A549 (cell line): ENCODE results near the gene GPBP1. TPM values are rescaled to one million over a fixed set of nuclear protein-coding genes. Genes with fewer than 3 reads are reported as not detected.
"Not testable (repeated sequence)": the region's sequence is repeated elsewhere in the genome, so short reads cannot be mapped to it uniquely, and the experiment has no call there.

Experiments used
- ATAC-seq, 2 experiments: fragments of 200-7000 bp in 1 of 2; fragments of >200 bp in 1 of 2; cut with Nextera tagmentation in 1 of 2; cut with Tn5 transposase in 1 of 2; 3 replicates each; pipeline versions ENCODE4 v1.8.0 to v1.9.1; 2018 to 2020; ENCODE audit warnings: mild to moderate bottlenecking in 1 of 2, moderate library complexity in 1 of 2
- CTCF ChIA-PET: fragments of 300-600 bp; sonication (Branson Sonifier 250); formaldehyde crosslinking; extraction: SDS; loops from one replicate; lab custom pipeline; 2021; ENCODE audit warnings: antibody characterized with exemption, inconsistent platforms; lab: Yijun Ruan, JAX
- POLR2A ChIA-PET: fragments of 350-600 bp; formaldehyde crosslinking; extraction: SDS; loops from one replicate; lab custom pipeline; 2021; ENCODE audit warnings: antibody characterized with exemption, inconsistent platforms; lab: Yijun Ruan, JAX
- DNase-seq, 2 experiments: peaks; one replicate each; pipeline versions ENCODE4 v3.0.0 to v3.0.0-alpha.2; 2011 to 2016; ENCODE audit warnings: low read depth in 1 of 2, low spot score in 1 of 2
- FAIRE-seq: peaks from 2 replicates; lab custom pipeline; 2011; peaks lifted over from hg19 to GRCh38; lab: Jason Lieb, UNC
- H3K27ac ChIP-seq, 2 experiments: fragments of >200 bp; sonication (Bioruptor Twin); formaldehyde crosslinking; 3 replicates each; pipeline ENCODE4 v1.5.1; 2016 to 2017
- H3K4me1 ChIP-seq: fragments of >200 bp; sonication (Bioruptor Twin); formaldehyde crosslinking; 3 replicates; pipeline ENCODE4 v1.6.1; 2016
- H3K4me2 ChIP-seq: fragments of >200 bp; sonication (Bioruptor Twin); formaldehyde crosslinking; 3 replicates; pipeline ENCODE4 v1.6.1; 2016
- H3K4me3 ChIP-seq: fragments of >200 bp; sonication (Bioruptor Twin); formaldehyde crosslinking; 3 replicates; pipeline ENCODE4 v1.5.1; 2016
- H3K9me3 ChIP-seq: fragments of >200 bp; sonication (Bioruptor Twin); formaldehyde crosslinking; 3 replicates; pipeline ENCODE4 v1.6.1; 2016
- ATOH8 ChIP-seq: fragments of 250-450 bp; sonication (Bioruptor Pico); IDR thresholded peaks from 2 replicates; pipeline ENCODE4 v1.5.0; 2020; ENCODE audit warnings: low read depth, mild to moderate bottlenecking, moderate library complexity
- BHLHE40 ChIP-seq: IDR thresholded peaks from 2 replicates; pipeline ENCODE4 v1.6.1; 2012; ENCODE audit warnings: low read depth, low read length, inconsistent platforms
- CBX8 ChIP-seq: fragments of 200-600 bp; sonication (generic); IDR thresholded peaks from 2 replicates; pipeline ENCODE4 v1.6.1; 2016
- FOSB ChIP-seq: fragments of 250-450 bp; sonication (Bioruptor Pico); IDR thresholded peaks from 2 replicates; pipeline ENCODE4 v1.5.0; 2020; ENCODE audit warnings: mild to moderate bottlenecking, moderate library complexity
- HDAC2 ChIP-seq: fragments of 200-600 bp; sonication (generic); IDR thresholded peaks from 2 replicates; pipeline ENCODE4 v1.6.1; 2016
- HES2 ChIP-seq: fragments of >200 bp; sonication (Bioruptor Twin); formaldehyde crosslinking; IDR thresholded peaks from 2 replicates; pipeline ENCODE4 v1.6.1; 2016
- HOXB13 ChIP-seq: fragments of 250-450 bp; sonication (Bioruptor Pico); IDR thresholded peaks from 2 replicates; pipeline ENCODE4 v1.5.0; 2020; ENCODE audit warnings: low read depth, mild to moderate bottlenecking, moderate library complexity
- HOXB5 ChIP-seq: fragments of 250-450 bp; sonication (Bioruptor Pico); IDR thresholded peaks from 2 replicates; pipeline ENCODE4 v1.5.0; 2020; ENCODE audit warnings: mild to moderate bottlenecking, moderate library complexity
- KDM1A ChIP-seq: fragments of 200-600 bp; sonication (generic); IDR thresholded peaks from 2 replicates; pipeline ENCODE4 v1.6.1; 2016; ENCODE audit warnings: low read depth, mild to moderate bottlenecking
- MAFK ChIP-seq: fragments of 450-650 bp; IDR thresholded peaks from 2 replicates; pipeline ENCODE4 v1.6.1; 2014; ENCODE audit not compliant: partially characterized antibody
- NFE2L2 ChIP-seq: fragments of 150-350 bp; conservative IDR thresholded peaks from 2 replicates; pipeline ENCODE4 v1.6.1; 2014; ENCODE audit warnings: low read length
- NPAS2 ChIP-seq: fragments of 250-450 bp; sonication (Bioruptor Pico); IDR thresholded peaks from 2 replicates; pipeline ENCODE4 v1.8.0; 2022; ENCODE audit warnings: mild to moderate bottlenecking, moderate library complexity, borderline replicate concordance
- NR3C1 ChIP-seq: fragments of >200 bp; sonication (Bioruptor Twin); formaldehyde crosslinking; IDR thresholded peaks from 3 replicates; pipeline ENCODE4 v1.6.1; 2017
- PHF8 ChIP-seq: fragments of 200-600 bp; sonication (generic); IDR thresholded peaks from 2 replicates; pipeline ENCODE4 v1.6.1; 2016; ENCODE audit warnings: low read depth, mild to moderate bottlenecking, antibody characterized with exemption, moderate library complexity, borderline replicate concordance
- POLR2A ChIP-seq: IDR thresholded peaks from 2 replicates; pipeline ENCODE4 v1.6.1; 2012; ENCODE audit warnings: mild to moderate bottlenecking, low read length
- RARB ChIP-seq: fragments of 250-450 bp; sonication (Bioruptor Pico); IDR thresholded peaks from 2 replicates; pipeline ENCODE4 v1.8.0; 2021; ENCODE audit warnings: mild to moderate bottlenecking, moderate library complexity
- RCOR1 ChIP-seq: fragments of 150-350 bp; IDR thresholded peaks from 2 replicates; pipeline ENCODE4 v1.6.1; 2014; ENCODE audit warnings: antibody characterized with exemption, low read length, low read depth
- RNF2 ChIP-seq: fragments of 200-600 bp; sonication (generic); IDR thresholded peaks from 2 replicates; pipeline ENCODE4 v1.6.1; 2016; ENCODE audit warnings: low read depth, mild to moderate bottlenecking, antibody characterized with exemption, moderate library complexity, borderline replicate concordance
- ZNF302 ChIP-seq: fragments of 250-450 bp; sonication (Bioruptor Pico); IDR thresholded peaks from 2 replicates; pipeline ENCODE4 v1.9.0; 2021; ENCODE audit warnings: inconsistent platforms, mild to moderate bottlenecking, moderate library complexity
- ZSCAN20 ChIP-seq: fragments of 250-450 bp; sonication (Bioruptor Pico); IDR thresholded peaks from 2 replicates; pipeline ENCODE4 v1.8.0; 2022; ENCODE audit warnings: mild to moderate bottlenecking, moderate library complexity
- WGBS: methylation state at CpG from one replicate; pipeline ENCODE4 v1.1.6; 2017; ENCODE audit errors: missing lambda C conversion rate; 5-methylcytosine and 5-hydroxymethylcytosine counted together
- polyA plus RNA-seq, 4 experiments: library from polyadenylated mRNA; depleted of rRNA in 3 of 4; stranded (reverse); fragments of >200 nt; fragmentation: RNase III in 1 of 4; extraction: RNeasy Plus Mini Kit Qiagen cat#74134 plus additional on column Dnase treatment in 1 of 4; gene quantifications; 2 replicates in 3 of 4; 3 replicates in 1 of 4; pipeline ENCODE4 v1.2.3, GENCODE V29; 2011 to 2017
- TF ChIP-seq, protein P1 (sequence below): IDR thresholded peaks from 2 replicates; pipeline ENCODE4 v1.6.1; 2012
- TF ChIP-seq, protein P2 (sequence below): IDR thresholded peaks from 2 replicates; pipeline ENCODE4 v1.6.1; 2012
- TF ChIP-seq, protein P3 (sequence below): fragments of 250-450 bp; sonication (Bioruptor Pico); IDR thresholded peaks from 2 replicates; pipeline ENCODE4 v1.5.0; 2021; ENCODE audit warnings: mild to moderate bottlenecking, moderate library complexity, borderline replicate concordance
- TF ChIP-seq, protein P4 (sequence below): IDR thresholded peaks from 2 replicates; pipeline ENCODE4 v1.6.1; 2012; ENCODE audit warnings: low read depth, borderline replicate concordance

The GPBP1 gene
- polyA plus RNA-seq, 2 of the 4 experiments (the other 2 are of a cell fraction), result 31.0 to 86.0 TPM

DNA sequence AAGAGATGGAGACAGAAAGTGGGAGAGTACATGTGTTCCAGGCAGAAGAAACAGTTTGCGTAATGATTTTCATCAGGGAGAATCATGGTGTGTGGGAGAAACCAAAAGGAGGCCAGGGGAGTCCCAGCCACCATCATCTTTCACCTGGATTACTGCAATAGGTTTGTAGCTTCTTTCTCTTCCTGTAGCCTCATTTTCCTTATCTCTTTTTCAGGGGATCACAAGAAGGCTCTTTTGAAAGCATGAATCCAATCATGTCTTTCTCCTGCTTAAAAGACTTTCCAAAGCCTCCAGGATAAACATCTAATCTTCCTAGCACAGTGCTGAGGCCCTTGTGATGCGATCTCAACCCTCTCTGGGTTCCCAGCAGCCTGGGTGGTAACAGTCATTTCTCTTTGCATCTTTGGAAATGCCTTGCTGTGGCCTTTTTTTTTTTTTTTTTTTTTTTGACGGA, 10.3 kb upstream of the GPBP1 start:
- no peaks in the 10 kb centered on the region for H3K9me3 ChIP-seq
- ATAC-seq (no peak), DNase-seq (no peak), FAIRE-seq (no peak)
- WGBS, result 90% methylated on average over 3 of the region's 3 CpGs
- TF ChIP-seq CBX8 (no peak), BHLHE40 (no peak), ZSCAN20 (CRISPR knock-in tag) (no peak), KDM1A (no peak), MAFK (no peak), NFE2L2 (no peak), RNF2 (no peak), POLR2A (no peak), ZNF302 (CRISPR knock-in tag) (no peak), HOXB13 (no peak), HOXB5 (CRISPR knock-in tag) (no peak), HES2 (no peak), FOSB (CRISPR knock-in tag) (no peak), ATOH8 (no peak)
- TF ChIP-seq, protein P1, sequence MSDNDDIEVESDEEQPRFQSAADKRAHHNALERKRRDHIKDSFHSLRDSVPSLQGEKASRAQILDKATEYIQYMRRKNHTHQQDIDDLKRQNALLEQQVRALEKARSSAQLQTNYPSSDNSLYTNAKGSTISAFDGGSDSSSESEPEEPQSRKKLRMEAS, result no peak
- TF ChIP-seq, protein P2, sequence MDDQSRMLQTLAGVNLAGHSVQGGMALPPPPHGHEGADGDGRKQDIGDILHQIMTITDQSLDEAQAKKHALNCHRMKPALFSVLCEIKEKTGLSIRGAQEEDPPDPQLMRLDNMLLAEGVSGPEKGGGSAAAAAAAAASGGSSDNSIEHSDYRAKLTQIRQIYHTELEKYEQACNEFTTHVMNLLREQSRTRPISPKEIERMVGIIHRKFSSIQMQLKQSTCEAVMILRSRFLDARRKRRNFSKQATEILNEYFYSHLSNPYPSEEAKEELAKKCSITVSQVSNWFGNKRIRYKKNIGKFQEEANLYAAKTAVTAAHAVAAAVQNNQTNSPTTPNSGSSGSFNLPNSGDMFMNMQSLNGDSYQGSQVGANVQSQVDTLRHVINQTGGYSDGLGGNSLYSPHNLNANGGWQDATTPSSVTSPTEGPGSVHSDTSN, result no peak
- TF ChIP-seq, protein P3, sequence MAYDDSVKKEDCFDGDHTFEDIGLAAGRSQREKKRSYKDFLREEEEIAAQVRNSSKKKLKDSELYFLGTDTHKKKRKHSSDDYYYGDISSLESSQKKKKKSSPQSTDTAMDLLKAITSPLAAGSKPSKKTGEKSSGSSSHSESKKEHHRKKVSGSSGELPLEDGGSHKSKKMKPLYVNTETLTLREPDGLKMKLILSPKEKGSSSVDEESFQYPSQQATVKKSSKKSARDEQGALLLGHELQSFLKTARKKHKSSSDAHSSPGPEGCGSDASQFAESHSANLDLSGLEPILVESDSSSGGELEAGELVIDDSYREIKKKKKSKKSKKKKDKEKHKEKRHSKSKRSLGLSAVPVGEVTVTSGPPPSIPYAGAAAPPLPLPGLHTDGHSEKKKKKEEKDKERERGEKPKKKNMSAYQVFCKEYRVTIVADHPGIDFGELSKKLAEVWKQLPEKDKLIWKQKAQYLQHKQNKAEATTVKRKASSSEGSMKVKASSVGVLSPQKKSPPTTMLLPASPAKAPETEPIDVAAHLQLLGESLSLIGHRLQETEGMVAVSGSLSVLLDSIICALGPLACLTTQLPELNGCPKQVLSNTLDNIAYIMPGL (CRISPR knock-in tag), result no peak
- CTCF ChIA-PET, result interaction anchor here (0.6 to 1.5 kb wide), 5 partner anchors 16 to 262 kb away, joined by 3 to 4 read pairs (median 3); no protein-coding TSS in a partner anchor
- H3K4me2 ChIP-seq, result no peak overlapping the region
- POLR2A ChIA-PET, result interaction anchor here (1.4 kb wide), 1 partner anchor 10 kb away, joined by 3 read pairs; the partner anchor contains the start of gene GPBP1
- no peaks in the 10 kb centered on the region for H3K4me1 ChIP-seq
- no peak overlapping the region for H3K27ac ChIP-seq
- no peak overlapping the region for H3K4me3 ChIP-seq

DNA sequence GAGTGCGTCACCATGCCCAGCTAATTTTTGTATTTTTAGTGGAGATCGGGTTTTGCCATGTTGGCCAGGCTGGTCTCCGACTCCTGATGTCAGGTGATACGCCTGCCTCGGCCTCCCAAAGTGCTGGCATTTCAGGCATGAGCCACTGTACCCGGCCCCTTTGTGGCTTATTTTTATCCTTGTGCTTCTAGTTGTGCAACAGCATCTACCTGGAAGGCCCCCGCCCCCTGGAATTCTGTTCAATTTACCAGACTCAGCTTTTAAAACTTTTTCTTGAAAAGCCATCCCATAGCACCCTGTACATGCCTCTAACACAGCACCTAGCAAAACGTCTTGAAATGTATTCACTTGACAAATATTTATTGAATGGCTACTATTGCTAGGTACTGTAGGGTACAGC, 9.7 kb upstream of the GPBP1 start:
- FAIRE-seq (no peak), ATAC-seq (no peak), DNase-seq (no peak)
- ChIA-PET POLR2A (no interaction called here), CTCF (interaction anchor here (0.6 to 1.5 kb wide), 3 partner anchors 16 to 263 kb away, joined by 3 to 4 read pairs (median 4); no protein-coding TSS in a partner anchor)
- no peak overlapping the region for H3K4me2 ChIP-seq
- H3K9me3 ChIP-seq, result no peaks in the 10 kb centered on the region
- no peak overlapping the region for H3K4me3 ChIP-seq
- WGBS, result 76% methylated on average over 8 of the region's 8 CpGs
- TF ChIP-seq NR3C1, result no peak
- no peak for TF ChIP-seq NPAS2
- TF ChIP-seq PHF8, result no peak
- no peak for TF ChIP-seq KDM1A
- no peak for TF ChIP-seq HDAC2
- TF ChIP-seq RCOR1, result no peak
- TF ChIP-seq, protein P4, sequence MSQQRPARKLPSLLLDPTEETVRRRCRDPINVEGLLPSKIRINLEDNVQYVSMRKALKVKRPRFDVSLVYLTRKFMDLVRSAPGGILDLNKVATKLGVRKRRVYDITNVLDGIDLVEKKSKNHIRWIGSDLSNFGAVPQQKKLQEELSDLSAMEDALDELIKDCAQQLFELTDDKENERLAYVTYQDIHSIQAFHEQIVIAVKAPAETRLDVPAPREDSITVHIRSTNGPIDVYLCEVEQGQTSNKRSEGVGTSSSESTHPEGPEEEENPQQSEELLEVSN, result no peak
- TF ChIP-seq, protein P2, result no peak
- no peak for TF ChIP-seq MAFK
- TF ChIP-seq RARB (CRISPR knock-in tag), result no peak
- no peak for TF ChIP-seq BHLHE40
- no peak overlapping the region for H3K27ac ChIP-seq
- H3K4me1 ChIP-seq, result no peaks in the 10 kb centered on the region

- ATAC-seq, DNase-seq, H3K27ac ChIP-seq, H3K4me1 ChIP-seq, CTCF ChIA-PET, FAIRE-seq, H3K9me3 ChIP-seq, H3K4me2 ChIP-seq, H3K4me3 ChIP-seq, POLR2A ChIA-PET: not testable (repeated sequence)
- 86% methylated on average over 3 of the region's 3 CpGs for WGBS
Observed at GRCh38 chr5:57165171-57165570, 8.7 kb upstream of the GPBP1 start.
